Stimulated activated CD4-positive, alpha-beta T cell treated with anti-CD3 and anti-CD28 coated beads, TNF-alpha, amount 100 ng/mL, for 1 hour (primary cell): ENCODE results near the gene RPRD2.
A peak's percentile ranks its signal among the peaks of the same experiment; 100 is the strongest.

Experiments used
- DNase-seq, 3 donors: peaks; one replicate each; pipeline ENCODE4 v3.0.0-alpha.2; 2020; ENCODE audit warnings: low read depth in 3 of 3, low spot score in 1 of 3

The RPRD2 gene

GRCh38 chr1:150513351-150513791 is 149.4 kb downstream of the RPRD2 start:
- DNase-seq, result no peak

GRCh38 chr1:150514260-150514659 is 150.3 kb downstream of the RPRD2 start:
- DNase-seq, result no peak

- DNase-seq, result no peak
Measured at GRCh38 chr1:150514913-150515327, 151.0 kb downstream of the RPRD2 start.

GRCh38 chr1:150515328-150516049 is 151.5 kb downstream of the RPRD2 start, which contains the start of gene FALEC:
Gene FALEC, plus strand, starts transcription at chr1:150515752.
- peak; percentile 81 to 83 (median 82) for DNase-seq

GRCh38 chr1:150516050-150516591 is 152.2 kb downstream of the RPRD2 start:
- no peak for DNase-seq

- no peak for DNase-seq
Measured at GRCh38 chr1:150516616-150517015, 152.7 kb downstream of the RPRD2 start.

- DNase-seq, result no peak
Measured at GRCh38 chr1:150521196-150521968, 157.4 kb downstream of the RPRD2 start.

GRCh38 chr1:150525348-150525747 is 161.4 kb downstream of the RPRD2 start:
- no peak for DNase-seq
